HG03045 (cell line): ENCODE measurements around the gene LRRC19.

ENCODE experiments used
- ATAC-seq: cut with Tn5 transposase; IDR thresholded peaks from one replicate; pipeline ENCODE4 v1.9.1; 2021; ENCODE audit warnings: mild to moderate bottlenecking, moderate library complexity; ENCODE audit not compliant: unreplicated experiment

The LRRC19 gene

DNA sequence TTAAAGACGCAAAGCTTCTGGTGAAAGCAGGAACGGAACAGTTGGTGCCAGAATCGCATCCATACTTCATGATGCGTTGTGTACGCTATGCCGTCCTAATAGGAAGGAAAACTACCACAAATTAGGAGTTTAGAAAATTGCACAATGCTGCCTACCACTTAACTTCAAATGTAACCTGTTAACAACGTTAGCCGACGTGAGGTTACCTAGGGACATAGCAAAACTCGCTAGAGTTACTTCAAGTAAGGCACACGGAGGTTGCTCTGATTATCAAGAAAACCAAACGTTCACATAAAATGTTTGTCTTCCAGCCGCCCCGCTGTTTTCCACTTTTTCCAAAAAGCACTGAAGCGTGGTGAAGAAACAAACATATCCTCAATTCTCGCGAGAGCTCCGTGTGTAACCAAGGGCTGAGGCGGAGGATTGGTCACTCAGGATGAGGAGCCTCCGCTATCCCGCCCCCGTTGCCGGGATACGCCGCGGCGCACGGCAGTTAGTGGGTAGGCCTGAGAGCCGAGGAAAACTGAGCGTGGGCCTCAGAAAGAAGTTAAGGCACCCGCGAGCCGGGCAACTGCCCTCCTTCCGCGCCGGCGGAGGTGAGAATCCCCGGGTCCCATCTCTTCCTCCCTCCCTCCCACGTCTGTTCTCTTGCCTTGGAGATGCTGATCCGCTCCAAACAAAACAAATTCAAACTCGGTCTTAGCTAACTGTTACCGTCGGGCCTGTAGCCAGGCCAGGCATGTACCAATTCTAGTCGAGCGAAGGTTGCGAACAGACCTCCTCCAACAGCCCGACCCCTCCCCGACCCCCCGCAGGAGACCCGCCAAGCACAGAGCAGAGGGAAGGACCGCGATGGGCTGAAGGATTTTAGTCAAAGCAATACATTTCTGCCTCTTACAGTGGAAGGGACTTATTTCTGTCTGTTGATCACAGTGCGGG, 49.3 kb downstream of the LRRC19 start, which contains the start of gene IFT74:
TSS of gene IFT74 (plus strand) at position 492 of the 939 bp plus-strand sequence. CDS start 5,556 bp downstream, outside the sequence.
- ATAC-seq = peak; percentile 100

DNA sequence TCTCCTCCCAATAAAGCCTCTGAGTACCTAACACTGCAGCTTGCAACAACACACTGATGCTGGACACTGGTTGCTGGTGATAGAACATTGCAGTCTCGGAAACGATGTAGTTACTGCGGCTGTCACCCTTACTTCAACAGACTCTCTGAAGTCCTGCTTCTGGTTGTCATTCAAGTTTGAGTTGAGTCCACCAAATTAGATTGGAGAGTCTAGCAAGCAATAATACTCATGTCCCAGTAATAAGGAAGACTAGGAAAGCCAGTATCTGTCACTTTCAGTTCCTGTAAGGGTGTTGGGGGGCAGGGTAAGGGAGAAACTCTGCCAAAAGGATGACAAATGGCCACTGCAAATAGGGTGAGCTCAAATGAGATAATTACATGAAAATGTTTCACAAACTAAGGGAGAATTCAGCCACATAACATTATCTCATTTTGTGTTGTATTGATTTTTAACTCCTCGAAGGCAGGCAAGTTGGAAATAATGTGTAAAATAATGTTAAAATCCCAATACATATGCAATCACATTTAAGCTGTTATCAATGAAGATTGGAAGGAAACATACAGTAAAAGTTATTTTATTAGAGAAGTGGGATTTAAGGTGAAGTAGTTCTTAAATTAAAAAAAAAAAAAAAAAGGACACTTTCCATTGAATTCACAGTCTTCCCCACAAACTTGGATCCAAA, 50.1 kb downstream of the LRRC19 start:
- no peak for ATAC-seq

DNA sequence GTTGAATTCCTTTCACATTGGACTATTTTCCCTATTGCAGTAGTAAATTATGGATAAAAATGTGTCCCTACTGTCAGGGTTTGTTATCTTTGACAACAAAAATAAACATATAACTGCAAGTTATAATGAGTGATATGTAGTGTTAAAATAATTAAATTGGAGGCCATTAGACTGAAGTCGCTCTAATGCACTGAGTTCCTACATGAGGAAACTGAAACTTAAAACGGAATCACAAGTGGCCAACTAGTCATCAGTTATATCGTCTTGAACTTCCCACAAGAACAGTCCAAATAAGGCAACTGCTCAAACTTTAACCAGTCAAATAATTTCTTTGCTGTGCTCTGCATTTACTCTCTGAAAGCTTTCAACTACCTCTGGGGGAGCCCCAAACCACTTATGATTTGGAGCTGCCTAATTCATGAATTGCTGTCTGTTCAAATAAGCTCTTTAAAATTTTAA, 51.4 kb downstream of the LRRC19 start:
- ATAC-seq = no peak

DNA sequence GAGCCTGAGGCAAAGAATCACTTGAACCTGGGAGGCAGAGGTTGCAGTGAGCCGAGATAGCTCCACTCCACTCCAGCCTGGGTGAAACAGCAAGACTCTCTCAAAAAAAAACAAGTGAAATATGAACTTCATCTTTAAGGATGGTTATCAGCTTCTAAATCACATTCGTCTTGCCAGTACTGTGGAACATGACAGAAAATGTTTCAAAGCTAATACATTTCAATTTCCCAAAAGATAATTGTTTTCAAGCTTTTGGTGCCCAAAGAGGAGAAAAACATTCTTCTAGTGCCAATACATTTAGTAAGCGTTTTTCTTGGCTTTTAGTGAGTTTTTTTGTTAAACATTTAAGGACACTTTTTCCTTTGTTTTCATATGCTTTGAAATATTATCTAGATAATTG, 53.7 kb downstream of the LRRC19 start:
- ATAC-seq = no peak

DNA sequence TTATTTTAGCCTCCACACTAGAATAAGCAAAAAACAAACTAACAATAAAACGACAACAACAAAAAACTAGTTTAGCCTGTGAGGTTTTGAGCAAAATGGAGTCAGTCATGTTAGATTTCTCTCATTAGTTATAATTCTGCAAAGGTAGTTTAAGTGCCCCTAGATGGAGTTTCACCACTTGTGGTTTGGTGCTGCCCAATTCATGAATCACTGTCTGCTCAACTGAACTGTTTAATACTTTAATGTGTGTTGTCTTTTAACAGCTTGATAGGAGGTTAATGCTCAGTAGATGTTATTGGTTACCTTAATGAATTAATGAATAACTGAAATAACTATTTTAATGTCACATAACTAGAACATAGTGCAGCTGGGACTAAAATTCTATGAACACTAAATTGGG, 55.0 kb downstream of the LRRC19 start:
- no peak for ATAC-seq

DNA sequence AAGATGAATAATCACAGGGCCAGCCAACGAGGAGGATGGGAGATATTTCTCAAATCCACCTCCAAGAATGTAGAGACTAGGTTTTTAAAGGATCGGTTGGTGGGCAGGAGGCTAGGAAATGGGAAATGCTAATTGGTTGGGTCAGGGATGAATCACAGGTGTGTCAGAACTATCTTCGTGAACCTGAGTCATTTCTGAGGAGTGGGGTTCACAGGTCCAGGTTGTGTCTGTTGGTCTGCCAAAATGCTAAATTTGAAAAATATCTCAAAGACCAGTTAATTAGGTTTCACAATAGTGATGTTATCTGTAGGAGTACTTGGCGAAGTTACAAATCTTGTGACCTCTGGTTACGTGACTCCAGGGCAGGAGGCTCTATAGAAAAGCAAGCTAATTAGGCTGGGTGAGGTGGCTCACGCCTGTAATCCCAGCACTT, 55.8 kb downstream of the LRRC19 start:
- no peak for ATAC-seq

DNA sequence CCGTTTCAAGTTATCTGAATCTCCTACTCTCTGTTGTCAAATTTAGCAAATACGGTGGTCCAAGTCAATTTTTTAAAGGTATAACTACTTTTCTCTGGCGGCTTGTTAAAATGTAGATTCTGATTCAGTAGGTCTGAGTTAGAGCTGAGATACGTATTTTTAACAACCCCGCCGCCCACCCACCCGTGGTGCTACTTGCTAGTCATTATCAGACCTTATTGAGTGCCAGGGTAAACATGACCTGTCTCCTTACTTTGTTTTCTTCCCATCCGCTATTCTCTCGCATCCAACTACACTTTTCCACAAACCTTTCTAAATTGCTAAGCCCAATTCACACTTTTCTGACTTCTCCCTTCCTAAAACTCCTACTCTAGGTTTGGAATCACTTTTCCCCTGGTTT, 57.7 kb downstream of the LRRC19 start:
- ATAC-seq = no peak

DNA sequence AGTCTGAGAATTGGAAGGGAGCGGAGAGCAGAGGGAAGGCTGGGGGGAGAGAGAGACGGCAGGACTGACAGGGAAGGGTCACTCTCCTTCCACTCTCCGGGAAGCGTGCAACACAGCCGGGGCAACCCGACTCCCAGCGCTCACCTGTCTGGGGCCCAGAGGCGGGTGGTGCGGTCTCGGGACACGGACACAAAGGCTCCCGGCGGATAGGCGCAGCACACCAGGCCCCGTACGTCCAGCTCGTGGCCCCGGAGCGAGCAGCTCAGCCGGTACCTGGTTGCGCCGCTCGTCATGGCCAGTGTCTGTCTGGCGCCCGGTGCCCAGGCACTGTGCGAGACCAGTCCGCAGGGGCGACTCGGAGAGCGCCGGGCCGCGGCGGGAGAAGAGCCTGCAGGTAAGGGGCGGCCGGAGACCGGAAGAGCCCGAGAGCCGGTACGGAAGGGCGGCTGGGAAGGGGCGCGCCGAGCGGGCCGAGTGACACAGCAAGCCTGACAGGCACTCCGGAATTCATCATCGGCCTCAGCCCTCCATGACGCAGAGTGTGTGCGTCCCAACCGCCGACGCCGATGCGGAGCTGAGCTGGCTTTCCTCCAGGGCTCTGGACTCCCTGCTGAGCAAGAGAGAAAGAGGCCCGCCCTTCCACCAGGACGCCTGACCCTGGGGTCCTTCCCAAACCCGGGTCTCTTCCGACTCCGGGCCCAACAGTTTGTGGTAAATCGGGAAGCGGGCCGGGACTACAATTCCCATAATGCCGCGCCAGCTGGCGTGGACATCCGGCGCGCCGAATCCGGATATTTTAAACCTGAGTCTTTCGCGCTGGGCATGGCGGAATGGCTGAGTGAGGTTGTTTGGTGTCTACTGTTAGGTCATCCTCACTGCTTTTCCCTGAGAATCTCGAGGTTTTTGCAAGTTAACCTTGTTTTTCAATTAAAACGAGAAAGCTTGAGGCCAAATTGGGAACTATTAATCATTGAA, 58.4 kb downstream of the LRRC19 start, which contains the start of gene PLAA:
TSS of gene PLAA (minus strand) at position 490 of the 975 bp plus-strand sequence. CDS start at position 293, 197 bp downstream.
- peak; percentile 99 for ATAC-seq

DNA sequence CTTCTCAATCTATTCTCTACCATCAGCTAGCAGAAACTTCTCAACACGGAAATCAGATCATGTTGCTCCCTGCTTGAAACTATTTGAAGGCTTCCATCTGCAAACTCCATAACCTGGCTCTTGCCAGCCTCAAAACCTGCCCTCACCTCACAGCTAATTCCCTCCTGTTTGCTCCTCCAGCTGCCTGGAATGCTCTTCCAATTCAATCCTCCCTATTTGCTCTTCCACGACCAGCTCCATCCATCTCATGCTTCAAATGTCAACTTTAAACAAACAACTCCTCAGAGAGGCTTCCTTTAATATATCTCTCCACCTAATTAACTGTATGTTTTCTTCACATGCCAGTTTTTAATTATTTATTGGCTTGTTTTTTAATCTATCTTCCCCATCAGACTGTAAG, 59.9 kb downstream of the LRRC19 start:
- ATAC-seq = no peak
